Sigmoid colon (tissue), 4 donors: ENCODE data around the gene KTN1.

ENCODE experiments used
- EP300 ChIP-seq, 4 donors: sonication (generic); formaldehyde crosslinking; IDR thresholded peaks; one replicate each; pipeline ENCODE4 v1.6.1; 2017; ENCODE audit warnings: antibody characterized with exemption in 4 of 4
- POLR2A ChIP-seq, 2 donors: fragments of 450-650 bp; IDR thresholded peaks; one replicate each; pipeline ENCODE4 v1.6.1; 2016; ENCODE audit warnings: antibody characterized with exemption in 2 of 2, mild to moderate bottlenecking in 2 of 2, moderate library complexity in 2 of 2
- POLR2AphosphoS5 ChIP-seq, 4 donors: sonication (generic); formaldehyde crosslinking; IDR thresholded peaks; one replicate each; pipeline ENCODE4 v1.6.1; 2017; ENCODE audit warnings: antibody characterized with exemption in 4 of 4
- TF ChIP-seq, protein P1 (sequence below), 4 experiments: fragments of 450-650 bp in 3 of 4; fragments of 200-600 bp in 1 of 4; IDR thresholded peaks; one replicate each; pipeline ENCODE4 v1.5.1; 2016 to 2019; ENCODE audit warnings: antibody characterized with exemption in 4 of 4, mild to moderate bottlenecking in 3 of 4, moderate library complexity in 2 of 4

DNA sequence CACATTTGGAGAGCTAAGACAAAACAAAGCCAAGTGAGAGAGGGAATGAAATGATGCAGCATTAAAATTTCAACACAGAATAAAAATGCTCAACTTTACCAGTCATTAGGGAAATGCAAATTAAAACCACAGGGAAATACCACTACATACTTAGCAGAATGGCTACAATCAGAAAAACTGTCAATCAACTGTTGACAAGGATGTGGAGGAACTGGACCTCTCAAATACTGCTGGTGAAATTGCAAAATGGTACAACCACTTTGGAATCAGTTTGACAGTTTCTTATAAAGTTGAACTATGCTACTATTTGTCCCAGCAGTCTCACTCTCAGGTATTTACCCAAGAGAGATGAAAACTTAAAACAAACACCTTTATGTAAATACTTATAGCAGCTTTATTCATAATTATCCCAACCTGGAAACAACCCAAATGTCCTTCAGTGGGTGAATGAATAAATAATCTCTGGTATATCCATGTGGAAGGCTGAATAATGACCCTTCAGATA, 43.8 kb upstream of the KTN1 start:
- TF ChIP-seq, protein P1, sequence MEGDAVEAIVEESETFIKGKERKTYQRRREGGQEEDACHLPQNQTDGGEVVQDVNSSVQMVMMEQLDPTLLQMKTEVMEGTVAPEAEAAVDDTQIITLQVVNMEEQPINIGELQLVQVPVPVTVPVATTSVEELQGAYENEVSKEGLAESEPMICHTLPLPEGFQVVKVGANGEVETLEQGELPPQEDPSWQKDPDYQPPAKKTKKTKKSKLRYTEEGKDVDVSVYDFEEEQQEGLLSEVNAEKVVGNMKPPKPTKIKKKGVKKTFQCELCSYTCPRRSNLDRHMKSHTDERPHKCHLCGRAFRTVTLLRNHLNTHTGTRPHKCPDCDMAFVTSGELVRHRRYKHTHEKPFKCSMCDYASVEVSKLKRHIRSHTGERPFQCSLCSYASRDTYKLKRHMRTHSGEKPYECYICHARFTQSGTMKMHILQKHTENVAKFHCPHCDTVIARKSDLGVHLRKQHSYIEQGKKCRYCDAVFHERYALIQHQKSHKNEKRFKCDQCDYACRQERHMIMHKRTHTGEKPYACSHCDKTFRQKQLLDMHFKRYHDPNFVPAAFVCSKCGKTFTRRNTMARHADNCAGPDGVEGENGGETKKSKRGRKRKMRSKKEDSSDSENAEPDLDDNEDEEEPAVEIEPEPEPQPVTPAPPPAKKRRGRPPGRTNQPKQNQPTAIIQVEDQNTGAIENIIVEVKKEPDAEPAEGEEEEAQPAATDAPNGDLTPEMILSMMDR (IDR thresholded peaks at IDR 0.05): no peak
- no peak for TF ChIP-seq POLR2AphosphoS5 (IDR thresholded peaks at IDR 0.05)
- no peak for TF ChIP-seq POLR2A (IDR thresholded peaks at IDR 0.05)
- TF ChIP-seq EP300 (IDR thresholded peaks at IDR 0.05): no peak
